Measurements from ENCODE around the gene RRP9. TPM values are rescaled to one million over a fixed set of nuclear protein-coding genes. Genes with fewer than 3 reads are reported as not detected.
"Not testable (repeated sequence)": the region's sequence is repeated elsewhere in the genome, so short reads cannot be mapped to it uniquely, and the experiment has no call there.

The RRP9 gene
- total and polyA plus RNA-seq, 9 donors = 4.9 to 32.7 (median 16.8) TPM

GRCh38 chr3:51916418-51916817, 25.3 kb downstream of the RRP9 start:
- 44 to 55% (median 49%) methylated on average over 5 of the region's 5 CpGs for WGBS, 3 donors

DNA sequence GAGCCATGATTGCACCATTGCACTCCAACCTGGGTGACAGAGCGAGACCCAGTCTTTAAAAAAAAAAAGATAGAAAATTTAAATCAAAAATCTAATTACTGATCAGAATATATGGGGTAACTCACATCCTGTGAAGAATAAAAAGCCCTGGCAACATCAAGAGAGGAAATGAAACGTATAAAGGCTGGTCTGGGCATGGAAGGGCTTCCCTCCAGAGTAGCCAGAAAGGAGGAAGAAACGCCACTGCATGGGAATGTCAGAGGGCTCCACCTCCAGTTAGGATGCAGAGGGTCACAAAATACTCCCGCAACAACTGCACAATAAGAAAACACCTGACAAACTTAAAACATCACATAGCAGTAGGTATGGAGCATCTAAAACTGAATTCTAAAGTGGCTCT, 33.7 kb downstream of the RRP9 start:
- H3K4me3 ChIP-seq = no peak overlapping the region
- no peaks in the 10 kb centered on the region for H3K27me3 ChIP-seq
- no peak overlapping the region for H3K27ac ChIP-seq
- no peak for DNase-seq
- intact Hi-C loops (cut with DNase I) = no loop called here
- H3K9me3 ChIP-seq = no peaks in the 10 kb centered on the region
- TF ChIP-seq EP300 (IDR thresholded peaks at IDR 0.05) (no peak), CTCF (IDR thresholded peaks at IDR 0.05) (no peak), POLR2A (IDR thresholded peaks at IDR 0.05) (no peak)
- 79 to 82% (median 80%) methylated on average over 4 of the region's 4 CpGs for WGBS, 3 donors
- no peaks in the 10 kb centered on the region for H3K4me1 ChIP-seq (ENCODE audit: insufficient read depth)
- H3K36me3 ChIP-seq = no peaks in the 10 kb centered on the region

More at GRCh38 chr3:51916418-51916817, 25.3 kb downstream of the RRP9 start:
- Histone ChIP-seq H3K27me3 (no peaks in the 10 kb centered on the region), H3K4me3 (no peak overlapping the region), H3K9me3 (no peaks in the 10 kb centered on the region), H3K27ac (no peak overlapping the region), H3K4me1 (ENCODE audit: insufficient read depth) (no peaks in the 10 kb centered on the region), H3K36me3 (no peaks in the 10 kb centered on the region)
- intact Hi-C loops (cut with DNase I) = no loop called here
- DNase-seq = no peak
- TF ChIP-seq CTCF (IDR thresholded peaks at IDR 0.05) (no peak), POLR2A (IDR thresholded peaks at IDR 0.05) (no peak)

- no peak for TF ChIP-seq EP300 (IDR thresholded peaks at IDR 0.05)
- H3K27ac ChIP-seq = no peak overlapping the region
- DNase-seq = no peak
- H3K4me1 ChIP-seq (ENCODE audit: insufficient read depth) = no peaks in the 10 kb centered on the region
- H3K4me3 ChIP-seq = no peak overlapping the region
- no peaks in the 10 kb centered on the region for H3K36me3 ChIP-seq
- H3K27me3 ChIP-seq = no peaks in the 10 kb centered on the region
- H3K9me3 ChIP-seq = no peaks in the 10 kb centered on the region
- intact Hi-C loops (cut with DNase I) = no loop called here
- 83 to 88% (median 86%) methylated on average over 2 of the region's 2 CpGs for WGBS, 3 donors
These were observed 37.5 kb downstream of the RRP9 start for GRCh38 chr3:51904034-51904823.

DNA sequence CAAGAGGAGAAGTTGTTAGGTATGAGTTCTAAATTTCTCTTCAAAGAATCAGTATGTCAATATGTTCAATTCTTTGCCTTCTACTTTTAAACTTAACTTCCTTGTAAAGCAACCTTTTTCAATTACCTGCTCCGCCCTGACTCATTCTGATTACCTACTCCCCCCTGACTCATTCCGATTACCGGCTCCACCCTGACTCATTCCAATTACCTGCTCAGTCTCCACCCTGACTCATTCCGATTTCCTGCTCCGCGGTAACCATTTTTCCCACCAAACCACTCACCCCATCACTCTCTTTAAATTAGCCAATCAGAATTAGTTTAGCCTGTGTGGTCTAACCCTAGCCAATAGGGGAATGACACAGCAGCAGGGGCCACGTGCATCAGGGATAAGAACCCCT, 39.3 kb downstream of the RRP9 start:
- H3K36me3 ChIP-seq; DNase-seq; intact Hi-C loops (cut with DNase I); H3K9me3 ChIP-seq; H3K4me1 ChIP-seq (ENCODE audit: insufficient read depth); H3K27ac ChIP-seq; H3K4me3 ChIP-seq; H3K27me3 ChIP-seq: not testable (repeated sequence)
- WGBS, 3 donors = 69 to 79% (median 75%) methylated on average over 6 to 7 of the region's 7 CpGs

GRCh38 chr3:51900043-51900442, 41.7 kb downstream of the RRP9 start:
- intact Hi-C loops (cut with DNase I); H3K27ac ChIP-seq; H3K4me3 ChIP-seq; H3K4me1 ChIP-seq (ENCODE audit: insufficient read depth); H3K27me3 ChIP-seq; DNase-seq; H3K9me3 ChIP-seq; H3K36me3 ChIP-seq: not testable (repeated sequence)
- WGBS, 3 donors = 72 to 78% (median 77%) methylated on average over 7 of the region's 7 CpGs

- TF ChIP-seq CTCF (IDR thresholded peaks at IDR 0.05) (no peak), EP300 (IDR thresholded peaks at IDR 0.05) (no peak), POLR2A (IDR thresholded peaks at IDR 0.05) (no peak)
- Histone ChIP-seq H3K4me3 (no peak overlapping the region), H3K27ac (no peak overlapping the region), H3K4me1 (ENCODE audit: insufficient read depth) (no peaks in the 10 kb centered on the region), H3K27me3 (no peaks in the 10 kb centered on the region), H3K9me3 (no peaks in the 10 kb centered on the region), H3K36me3 (no peaks in the 10 kb centered on the region)
- DNase-seq = no peak
- intact Hi-C loops (cut with DNase I) = no loop called here
- 86 to 88% (median 88%) methylated on average over 15 of the region's 15 CpGs for WGBS, 3 donors
These were observed 44.3 kb downstream of the RRP9 start for GRCh38 chr3:51897391-51897790.
